Measurements from ENCODE around the gene NR1H2.
A peak's percentile ranks its signal among the peaks of the same experiment; 100 is the strongest.

Gene NR1H2

GRCh38 chr19:50371914-50372475 lies 4.3 kb upstream of the NR1H2 start:
- no peak overlapping the region for H3K27ac ChIP-seq (ENCODE audit: poor library complexity, severe bottlenecking)
- H3K4me3 ChIP-seq (ENCODE audit: severe bottlenecking), result no peak overlapping the region
- no peaks in the 10 kb centered on the region for H3K36me3 ChIP-seq (ENCODE audit: low read depth)
- H3K4me1 ChIP-seq (ENCODE audit: insufficient read depth, poor library complexity, severe bottlenecking), result no peaks in the 10 kb centered on the region
- TF ChIP-seq CTCF (IDR thresholded peaks at IDR 0.05; ENCODE audit: poor library complexity, severe bottlenecking), result no peak
- H3K9me3 ChIP-seq (ENCODE audit: severe bottlenecking), result no peaks in the 10 kb centered on the region
- DNase-seq (ENCODE audit: low spot score) (no peak), ATAC-seq (ENCODE audit: low read depth) (no peak)
- H3K27me3 ChIP-seq (ENCODE audit: insufficient read depth, poor library complexity, severe bottlenecking), result no peaks in the 10 kb centered on the region

- no peaks in the 10 kb centered on the region for H3K9me3 ChIP-seq (ENCODE audit: severe bottlenecking)
- ATAC-seq (ENCODE audit: low read depth), result peak; percentile 41
- peaks cover 25% of the 10 kb centered on the region for H3K36me3 ChIP-seq (ENCODE audit: low read depth)
- no peak for TF ChIP-seq CTCF (IDR thresholded peaks at IDR 0.05; ENCODE audit: poor library complexity, severe bottlenecking)
- DNase-seq (ENCODE audit: low spot score), result no peak
- no peaks in the 10 kb centered on the region for H3K4me1 ChIP-seq (ENCODE audit: insufficient read depth, poor library complexity, severe bottlenecking)
- H3K27ac ChIP-seq (ENCODE audit: poor library complexity, severe bottlenecking), result peak overlapping the region; percentile 79
- H3K27me3 ChIP-seq (ENCODE audit: insufficient read depth, poor library complexity, severe bottlenecking), result no peaks in the 10 kb centered on the region
- H3K4me3 ChIP-seq (ENCODE audit: severe bottlenecking), result no peak overlapping the region
Observed at GRCh38 chr19:50377051-50377461, 799 bp downstream of the NR1H2 start.

GRCh38 chr19:50377517-50377916 lies 1.3 kb downstream of the NR1H2 start:
- no peak overlapping the region for H3K27ac ChIP-seq (ENCODE audit: poor library complexity, severe bottlenecking)
- H3K27me3 ChIP-seq (ENCODE audit: insufficient read depth, poor library complexity, severe bottlenecking), result no peaks in the 10 kb centered on the region
- DNase-seq (ENCODE audit: low spot score) (no peak), ATAC-seq (ENCODE audit: low read depth) (no peak)
- no peak overlapping the region for H3K4me3 ChIP-seq (ENCODE audit: severe bottlenecking)
- no peaks in the 10 kb centered on the region for H3K4me1 ChIP-seq (ENCODE audit: insufficient read depth, poor library complexity, severe bottlenecking)
- TF ChIP-seq CTCF (IDR thresholded peaks at IDR 0.05; ENCODE audit: poor library complexity, severe bottlenecking), result no peak
- no peaks in the 10 kb centered on the region for H3K9me3 ChIP-seq (ENCODE audit: severe bottlenecking)
- H3K36me3 ChIP-seq (ENCODE audit: low read depth), result peaks cover 25% of the 10 kb centered on the region

- H3K36me3 ChIP-seq (ENCODE audit: low read depth), result peaks cover 25% of the 10 kb centered on the region
- H3K27ac ChIP-seq (ENCODE audit: poor library complexity, severe bottlenecking), result no peak overlapping the region
- DNase-seq (ENCODE audit: low spot score) (no peak), ATAC-seq (ENCODE audit: low read depth) (no peak)
- H3K27me3 ChIP-seq (ENCODE audit: insufficient read depth, poor library complexity, severe bottlenecking), result no peaks in the 10 kb centered on the region
- H3K4me1 ChIP-seq (ENCODE audit: insufficient read depth, poor library complexity, severe bottlenecking), result no peaks in the 10 kb centered on the region
- no peak for TF ChIP-seq CTCF (IDR thresholded peaks at IDR 0.05; ENCODE audit: poor library complexity, severe bottlenecking)
- H3K4me3 ChIP-seq (ENCODE audit: severe bottlenecking), result no peak overlapping the region
- no peaks in the 10 kb centered on the region for H3K9me3 ChIP-seq (ENCODE audit: severe bottlenecking)
Observed at GRCh38 chr19:50378169-50378862, 2.1 kb downstream of the NR1H2 start.

GRCh38 chr19:50378863-50379236 lies 2.6 kb downstream of the NR1H2 start:
- H3K36me3 ChIP-seq (ENCODE audit: low read depth), result peaks cover 25% of the 10 kb centered on the region

More at GRCh38 chr19:50378863-50379236, 2.6 kb downstream of the NR1H2 start:
- ATAC-seq (ENCODE audit: low read depth) (no peak), DNase-seq (ENCODE audit: low spot score) (no peak)
- no peak overlapping the region for H3K4me3 ChIP-seq (ENCODE audit: severe bottlenecking)
- H3K27me3 ChIP-seq (ENCODE audit: insufficient read depth, poor library complexity, severe bottlenecking), result no peaks in the 10 kb centered on the region
- H3K9me3 ChIP-seq (ENCODE audit: severe bottlenecking), result no peaks in the 10 kb centered on the region
- TF ChIP-seq CTCF (IDR thresholded peaks at IDR 0.05; ENCODE audit: poor library complexity, severe bottlenecking), result no peak
- H3K27ac ChIP-seq (ENCODE audit: poor library complexity, severe bottlenecking), result no peak overlapping the region
- H3K4me1 ChIP-seq (ENCODE audit: insufficient read depth, poor library complexity, severe bottlenecking), result no peaks in the 10 kb centered on the region

Data from RWPE2 (cell line).